Liver (tissue), 5 donors: ENCODE measurements around the gene ATOH8. TPM values are rescaled to one million over a fixed set of nuclear protein-coding genes. Genes with fewer than 3 reads are reported as not detected.

Experiments used
- polyA plus RNA-seq, 2 donors: library from polyadenylated mRNA; stranded (reverse) in 1 of 2; unstranded in 1 of 2; fragments of 200-250 nt in 1 of 2; fragments of >200 nt in 1 of 2; fragmentation: Nextera tagmentation in 1 of 2; extraction: Ambion mirVana in 1 of 2; gene quantifications; one replicate each; pipeline versions ENCODE4 v1.2.1 to v1.2.3, GENCODE V29; 2013 to 2015
- small RNA-seq: library from RNA; depleted of rRNA; stranded (forward); fragments of <200 nt; gene quantifications from one replicate; pipeline ENCODE3, GENCODE V24; 2014
- total RNA-seq, 2 donors: library from RNA; depleted of rRNA; stranded (reverse); fragments of >200 nt; gene quantifications; one replicate each; pipeline ENCODE4 v1.2.3, GENCODE V29; 2014
- donor health status: healthy.
- donor health status: healthy.
- donor health status: healthy.

Gene ATOH8
- total and polyA plus RNA-seq, 4 donors, result 0.33 to 37.7 (median 26.8) TPM

Small RNA genes within 50 kb of the gene (small RNA-seq; reads per million reads assigned to genes)
- gene MIR6071, result not detected
- not detected for gene RN7SKP83
- gene RNU1-38P, result not detected

Other genes with a start within 250 kb of the ATOH8 start
- gene MAT2A, start 214.8 kb upstream of the ATOH8 start, total RNA-seq, result 100 to 1,000 TPM in 1 of 2 donors, 10 to 100 TPM in 1; 60.5 to 104 TPM
- gene MAT2A, start 214.8 kb upstream of the ATOH8 start, polyA plus RNA-seq, result 10 to 100 TPM; 48.3 to 99.3 TPM
- 100 to 1,000 TPM in 1 of 2 donors, 10 to 100 TPM in 1; 77.5 to 189 TPM for gene GGCX, start 192.5 kb upstream of the ATOH8 start, total RNA-seq
- gene GGCX, start 192.5 kb upstream of the ATOH8 start, polyA plus RNA-seq, result 100 to 1,000 TPM in 1 of 2 donors, 10 to 100 TPM in 1; 67.3 to 103 TPM
- gene VAMP8, start 176.4 kb upstream of the ATOH8 start, total RNA-seq, result 10 to 100 TPM; 29.2 to 50.8 TPM
- 100 to 1,000 TPM; 108 to 140 TPM for gene VAMP8, start 176.4 kb upstream of the ATOH8 start, polyA plus RNA-seq
- 10 to 100 TPM in 1 of 2 donors, 1 to 10 TPM in 1; 9.7 to 11.3 TPM for gene VAMP5, start 169.6 kb upstream of the ATOH8 start, total RNA-seq
- gene VAMP5, start 169.6 kb upstream of the ATOH8 start, polyA plus RNA-seq, result 10 to 100 TPM; 69.1 to 74.6 TPM
- 100 to 1,000 TPM; 101 to 108 TPM for gene RNF181, start 158.2 kb upstream of the ATOH8 start, total RNA-seq
- gene RNF181, start 158.2 kb upstream of the ATOH8 start, polyA plus RNA-seq, result 100 to 1,000 TPM; 120 to 195 TPM
- 10 to 100 TPM; 13.1 to 18.5 TPM for gene TMEM150A, start 151.3 kb upstream of the ATOH8 start, total RNA-seq
- gene TMEM150A, start 151.3 kb upstream of the ATOH8 start, polyA plus RNA-seq, result 10 to 100 TPM; 30.7 to 32.5 TPM
- 10 to 100 TPM in 1 of 2 donors, 1 to 10 TPM in 1; 7.6 to 13.4 TPM for gene C2orf68, start 141.9 kb upstream of the ATOH8 start, total RNA-seq
- gene C2orf68, start 141.9 kb upstream of the ATOH8 start, polyA plus RNA-seq, result 10 to 100 TPM in 1 of 2 donors, 1 to 10 TPM in 1; 9.8 to 20.9 TPM
- 10 to 100 TPM; 20.8 to 30.5 TPM for gene USP39, start 137.8 kb upstream of the ATOH8 start, total RNA-seq
- gene USP39, start 137.8 kb upstream of the ATOH8 start, polyA plus RNA-seq, result 10 to 100 TPM; 14.9 to 17.7 TPM
- gene SFTPB, start 85.8 kb upstream of the ATOH8 start, total RNA-seq, result not detected
- not detected for gene SFTPB, start 85.8 kb upstream of the ATOH8 start, polyA plus RNA-seq
- gene GNLY, start 59.6 kb upstream of the ATOH8 start, total RNA-seq, result under 1 TPM in 1 of 2 donors, not detected in 1; 0.75 TPM
- gene GNLY, start 59.6 kb upstream of the ATOH8 start, polyA plus RNA-seq, result 1 to 10 TPM; 1.3 to 4.8 TPM
- 10 to 100 TPM in 1 of 2 donors, 1 to 10 TPM in 1; 4.5 to 17.0 TPM for gene ST3GAL5, start 135.0 kb downstream of the ATOH8 start, total RNA-seq
- gene ST3GAL5, start 135.0 kb downstream of the ATOH8 start, polyA plus RNA-seq, result 10 to 100 TPM in 1 of 2 donors, 1 to 10 TPM in 1; 6.3 to 11.7 TPM